ENCODE measurements around the gene HSF4.

GRCh38 chr16:67156143-67156844 lies 8.3 kb upstream of the HSF4 start:
- no peak for TF ChIP-seq CTCF (IDR thresholded peaks at IDR 0.05)
- no peak for TF ChIP-seq POLR2A (IDR thresholded peaks at IDR 0.05)
